Measurements from ENCODE around the gene NCR1.
"Not testable (repeated sequence)": the region's sequence is repeated elsewhere in the genome, so short reads cannot be mapped to it uniquely, and the experiment has no call there.

GRCh38 chr19:54859421-54859820, 46.5 kb upstream of the NCR1 start:
- not testable (repeated sequence) for TF ChIP-seq CTCF (IDR thresholded peaks at IDR 0.05); REST (IDR thresholded peaks at IDR 0.05; ENCODE audit: insufficient read depth in 1 of 2, low read depth in 2 of 2, low read length in 1 of 2); POLR2AphosphoS5 (IDR thresholded peaks at IDR 0.05; ENCODE audit: low read depth, low read length); SIN3A (IDR thresholded peaks at IDR 0.05; ENCODE audit: borderline replicate concordance, insufficient read depth, low read depth, low read length)

Data from Panc1 (cell line).